DOHH2 (cell line): ENCODE measurements around the gene ZFAND2B.

ENCODE experiments used
- H3F3A ChIP-seq: fragments of 200-600 bp; sonication (generic), shearing (Covaris generic); 2 replicates; pipeline ENCODE4 v1.6.0; 2016; ENCODE audit warnings: antibody characterized with exemption, mild to moderate bottlenecking; ENCODE audit not compliant: control insufficient read depth, insufficient read depth
- H3K27ac ChIP-seq: fragments of 200-600 bp; sonication (generic); 2 replicates; pipeline ENCODE4 v1.5.1; 2014; ENCODE audit warnings: low read depth, mild to moderate bottlenecking, low read length, moderate library complexity
- H3K27me3 ChIP-seq: fragments of 200-600 bp; sonication (generic); 2 replicates; pipeline ENCODE4 v1.6.1; 2014; ENCODE audit warnings: mild to moderate bottlenecking, low read length, mixed read lengths; ENCODE audit not compliant: control insufficient read depth
- H3K36me3 ChIP-seq: fragments of 200-600 bp; sonication (generic); 2 replicates; pipeline ENCODE4 v1.6.1; 2014; ENCODE audit warnings: mild to moderate bottlenecking, low read length, moderate library complexity, mixed read lengths; ENCODE audit not compliant: control insufficient read depth
- H3K4me1 ChIP-seq: fragments of 200-600 bp; sonication (generic); 2 replicates; pipeline ENCODE4 v1.6.1; 2014; ENCODE audit warnings: mild to moderate bottlenecking, low read length, mixed read lengths; ENCODE audit not compliant: control insufficient read depth
- H3K4me2 ChIP-seq: fragments of 200-600 bp; sonication (generic); 2 replicates; pipeline ENCODE4 v1.6.0; 2014; ENCODE audit warnings: mild to moderate bottlenecking, low read length, moderate library complexity
- H3K4me3 ChIP-seq: fragments of 200-600 bp; sonication (generic); 2 replicates; pipeline ENCODE4 v1.5.1; 2014; ENCODE audit warnings: mild to moderate bottlenecking, low read length, mixed read lengths
- H3K79me2 ChIP-seq: fragments of 200-600 bp; sonication (generic); 2 replicates; pipeline ENCODE4 v1.6.1; 2014; ENCODE audit warnings: mild to moderate bottlenecking, low read length, mixed read lengths; ENCODE audit not compliant: control insufficient read depth
- H3K9me2 ChIP-seq: fragments of 200-600 bp; sonication (generic); replicated peaks from 2 replicates; pipeline ENCODE4 v1.6.1; 2014; ENCODE audit warnings: mild to moderate bottlenecking, low read length, mixed read lengths; ENCODE audit not compliant: control insufficient read depth
- H3K9me3 ChIP-seq: fragments of 200-600 bp; sonication (generic); 2 replicates; pipeline ENCODE4 v1.6.1; 2014; ENCODE audit warnings: antibody characterized with exemption, low read length, mixed read lengths; ENCODE audit not compliant: control insufficient read depth, insufficient read depth
- H4K20me1 ChIP-seq: fragments of 200-600 bp; sonication (generic); 2 replicates; pipeline ENCODE4 v1.6.0; 2014; ENCODE audit warnings: low read depth, mild to moderate bottlenecking, antibody characterized with exemption, low read length, moderate library complexity; ENCODE audit not compliant: control insufficient read depth, insufficient read depth
- CTCF ChIP-seq: fragments of 200-600 bp; sonication (generic); IDR thresholded peaks from one replicate; pipeline ENCODE4 v1.5.1; 2014; ENCODE audit warnings: antibody characterized with exemption, mild to moderate bottlenecking, low read depth, low read length; ENCODE audit not compliant: poor library complexity, severe bottlenecking
- EZH2phosphoT487 ChIP-seq: fragments of 200-600 bp; sonication (generic); IDR thresholded peaks from 2 replicates; pipeline ENCODE4 v1.6.1; 2017; ENCODE audit warnings: borderline replicate concordance, mild to moderate bottlenecking, antibody characterized with exemption, low read length, moderate library complexity, mixed read lengths

Gene ZFAND2B

GRCh38 chr2:219167997-219168396 lies 38.6 kb upstream of the ZFAND2B start:
- H3K27ac ChIP-seq, result no peak overlapping the region
- no peak for TF ChIP-seq CTCF
- no peak for TF ChIP-seq EZH2phosphoT487
- H3K4me3 ChIP-seq, result no peak overlapping the region
- no peaks in the 10 kb centered on the region for H3K79me2 ChIP-seq
- H3K27me3 ChIP-seq, result no peaks in the 10 kb centered on the region
- H3F3A ChIP-seq, result peaks cover 7% of the 10 kb centered on the region; the same call in 1 of the 2 replicates
- no peak overlapping the region for H3K4me2 ChIP-seq
- H3K36me3 ChIP-seq, result peaks cover 19% of the 10 kb centered on the region
- H3K9me2 ChIP-seq, result no peaks in the 10 kb centered on the region
- H3K9me3 ChIP-seq, result no peaks in the 10 kb centered on the region
- no peaks in the 10 kb centered on the region for H3K4me1 ChIP-seq
- H4K20me1 ChIP-seq, result no peaks in the 10 kb centered on the region

- Histone ChIP-seq H3K36me3 (peaks cover 22% of the 10 kb centered on the region), H3K9me2 (no peaks in the 10 kb centered on the region), H3F3A (peaks cover 7% of the 10 kb centered on the region; the same call in 1 of the 2 replicates), H3K9me3 (no peaks in the 10 kb centered on the region), H3K27me3 (no peaks in the 10 kb centered on the region), H3K4me2 (no peak overlapping the region), H3K79me2 (no peaks in the 10 kb centered on the region), H4K20me1 (no peaks in the 10 kb centered on the region), H3K27ac (no peak overlapping the region), H3K4me3 (no peak overlapping the region), H3K4me1 (no peaks in the 10 kb centered on the region)
- TF ChIP-seq EZH2phosphoT487, result no peak
- no peak for TF ChIP-seq CTCF
These were observed 38.1 kb upstream of the ZFAND2B start for GRCh38 chr2:219168526-219168925.

- H3K27ac ChIP-seq, result no peak overlapping the region
- peaks cover 26% of the 10 kb centered on the region for H3K36me3 ChIP-seq
- H3K4me3 ChIP-seq, result no peak overlapping the region
- H3K9me2 ChIP-seq, result no peaks in the 10 kb centered on the region
- peaks cover 7% of the 10 kb centered on the region; the same call in 1 of the 2 replicates for H3F3A ChIP-seq
- no peaks in the 10 kb centered on the region for H3K4me1 ChIP-seq
- H3K27me3 ChIP-seq, result no peaks in the 10 kb centered on the region
- TF ChIP-seq EZH2phosphoT487 (no peak), CTCF (no peak)
- no peak overlapping the region for H3K4me2 ChIP-seq
- no peaks in the 10 kb centered on the region for H4K20me1 ChIP-seq
- no peaks in the 10 kb centered on the region for H3K79me2 ChIP-seq
- no peaks in the 10 kb centered on the region for H3K9me3 ChIP-seq
These were observed 37.6 kb upstream of the ZFAND2B start for GRCh38 chr2:219168932-219169331.
